Trophoblast cell (in vitro differentiated cells and primary cell): ENCODE data around the gene GARRE1.

ENCODE experiments used
- DNase-seq, 2 donors: peaks; one replicate each; pipeline ENCODE4 v3.0.0-alpha.2; 2016
- H2AFZ ChIP-seq: 2 replicates; pipeline ENCODE4 v1.6.1; 2013; ENCODE audit warnings: low read length, moderate library complexity, mild to moderate bottlenecking; ENCODE audit not compliant: insufficient read depth, poor library complexity
- H2AK5ac ChIP-seq: 2 replicates; pipeline ENCODE4 v1.6.1; 2013; ENCODE audit warnings: mild to moderate bottlenecking, low read length
- H2BK120ac ChIP-seq: 2 replicates; pipeline ENCODE4 v1.6.1; 2013; ENCODE audit warnings: low read length, mild to moderate bottlenecking, moderate library complexity; ENCODE audit not compliant: insufficient read depth, poor library complexity
- H2BK12ac ChIP-seq: 2 replicates; pipeline ENCODE4 v1.6.1; 2013; ENCODE audit warnings: mild to moderate bottlenecking, low read length, moderate library complexity
- H2BK5ac ChIP-seq: 2 replicates; pipeline ENCODE4 v1.6.1; 2013; ENCODE audit warnings: low read length, low read depth, moderate library complexity, mild to moderate bottlenecking; ENCODE audit not compliant: poor library complexity
- H3K14ac ChIP-seq: 2 replicates; pipeline ENCODE4 v1.6.1; 2013; ENCODE audit warnings: mild to moderate bottlenecking, low read length
- H3K18ac ChIP-seq: 2 replicates; pipeline ENCODE4 v1.6.1; 2013; ENCODE audit warnings: mild to moderate bottlenecking, low read length
- H3K23ac ChIP-seq: 2 replicates; pipeline ENCODE4 v1.6.1; 2013; ENCODE audit warnings: low read length
- H3K27ac ChIP-seq: 2 replicates; pipeline ENCODE4 v1.5.1; 2013; ENCODE audit warnings: low read depth, mild to moderate bottlenecking, inconsistent platforms, low read length, moderate library complexity
- H3K27me3 ChIP-seq: 2 replicates; pipeline ENCODE4 v1.6.1; 2013; ENCODE audit warnings: inconsistent platforms, mild to moderate bottlenecking, low read length, moderate library complexity; ENCODE audit not compliant: insufficient read depth
- H3K36me3 ChIP-seq, 2 experiments: 1 replicate in 1 of 2; 2 replicates in 1 of 2; pipeline ENCODE4 v1.6.1; 2013; ENCODE audit warnings: low read length in 2 of 2, mild to moderate bottlenecking in 2 of 2, moderate library complexity in 1 of 2; ENCODE audit not compliant: insufficient read depth in 2 of 2, control insufficient read depth in 1 of 2
- H3K4ac ChIP-seq: 2 replicates; pipeline ENCODE4 v1.6.1; 2013; ENCODE audit warnings: low read depth, mild to moderate bottlenecking, low read length, moderate library complexity
- H3K4me1 ChIP-seq, 2 experiments: 1 replicate in 1 of 2; 2 replicates in 1 of 2; pipeline ENCODE4 v1.6.1; 2013; ENCODE audit warnings: low read length in 2 of 2, mild to moderate bottlenecking in 2 of 2, moderate library complexity in 1 of 2; ENCODE audit not compliant: insufficient read depth in 2 of 2, control insufficient read depth in 1 of 2
- H3K4me2 ChIP-seq: 2 replicates; pipeline ENCODE4 v1.6.1; 2013; ENCODE audit warnings: inconsistent platforms, mild to moderate bottlenecking, low read length, moderate library complexity
- H3K4me3 ChIP-seq: 2 replicates; pipeline ENCODE4 v1.5.1; 2013; ENCODE audit warnings: mild to moderate bottlenecking, low read depth, low read length, inconsistent platforms
- H3K79me1 ChIP-seq: one replicate; pipeline ENCODE4 v1.6.1; 2013; ENCODE audit warnings: low read length
- H3K79me2 ChIP-seq: 2 replicates; pipeline ENCODE4 v1.6.1; 2013; ENCODE audit warnings: low read length, mild to moderate bottlenecking; ENCODE audit not compliant: control insufficient read depth, insufficient read depth, poor library complexity
- H3K9ac ChIP-seq: 2 replicates; pipeline ENCODE4 v1.6.1; 2013; ENCODE audit warnings: mild to moderate bottlenecking, low read length
- H3K9me3 ChIP-seq: 2 replicates; pipeline ENCODE4 v1.6.1; 2013; ENCODE audit warnings: low read depth, mild to moderate bottlenecking, control low read depth, inconsistent platforms, low read length; ENCODE audit not compliant: insufficient read depth
- H4K12ac ChIP-seq: 2 replicates; pipeline ENCODE4 v1.6.1; 2013; ENCODE audit warnings: low read depth, mild to moderate bottlenecking, low read length, moderate library complexity
- H4K8ac ChIP-seq: 2 replicates; pipeline ENCODE4 v1.6.1; 2013; ENCODE audit warnings: low read depth, mild to moderate bottlenecking, low read length, moderate library complexity
- H4K91ac ChIP-seq: one replicate; pipeline ENCODE4 v1.6.1; 2013; ENCODE audit warnings: low read depth, mild to moderate bottlenecking, low read length, moderate library complexity
- WGBS: extraction: QIAGEN DNeasy Blood & Tissue Kit; methylation state at CpG from one replicate; pipeline ENCODE4 v1.1.7; 2013; ENCODE audit warnings: missing lambda C conversion rate; ENCODE audit not compliant: insufficient read length, insufficient coverage; ENCODE audit errors: extremely low coverage; 5-methylcytosine and 5-hydroxymethylcytosine counted together

Gene GARRE1

DNA sequence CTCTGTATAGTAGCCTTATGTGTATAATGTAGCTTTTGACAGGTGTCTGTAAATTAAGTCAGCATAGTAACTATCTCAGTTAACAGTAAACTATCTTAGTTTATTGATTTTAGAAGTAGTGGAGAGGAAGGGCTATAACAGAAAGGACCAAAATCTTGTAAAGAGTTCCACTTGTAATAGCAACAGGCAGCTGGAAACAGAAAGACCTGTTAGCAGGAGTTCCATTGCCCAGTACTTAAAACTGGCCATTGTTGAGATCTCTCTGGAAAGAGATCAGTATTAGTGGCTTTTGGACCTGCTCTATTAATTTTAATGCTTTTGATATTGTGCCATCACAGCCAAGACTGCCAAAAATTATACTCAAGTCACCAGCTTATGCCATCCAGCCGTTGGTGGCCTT, 32.0 kb upstream of the GARRE1 start:
- H3K14ac ChIP-seq, result no peak overlapping the region
- H3K9me3 ChIP-seq, result no peaks in the 10 kb centered on the region
- H4K8ac ChIP-seq, result no peak overlapping the region
- no peak overlapping the region for H4K12ac ChIP-seq
- H3K4me3 ChIP-seq, result no peak overlapping the region
- no peak overlapping the region for H3K27ac ChIP-seq
- H3K9ac ChIP-seq, result no peak overlapping the region
- no peak overlapping the region for H2BK12ac ChIP-seq
- H3K18ac ChIP-seq, result no peak overlapping the region
- no peaks in the 10 kb centered on the region for H3K79me2 ChIP-seq
- no peak overlapping the region for H2BK5ac ChIP-seq
- no peak overlapping the region for H2AK5ac ChIP-seq
- H3K4ac ChIP-seq, result no peak overlapping the region
- H2AFZ ChIP-seq, result no peak overlapping the region
- H4K91ac ChIP-seq, result no peak overlapping the region
- peaks cover 26 to 48% of the 10 kb centered on the region in 2 experiments for H3K36me3 ChIP-seq
- H2BK120ac ChIP-seq, result no peak overlapping the region
- H3K4me2 ChIP-seq, result no peak overlapping the region
- DNase-seq, result no peak
- H3K27me3 ChIP-seq, result no peaks in the 10 kb centered on the region
- H3K23ac ChIP-seq, result no peak overlapping the region
- no CpG with 5 or more reads among the region's 1 CpG for WGBS
- no peaks in the 10 kb centered on the region for H3K4me1 ChIP-seq
- no peaks in the 10 kb centered on the region for H3K79me1 ChIP-seq

GRCh38 chr19:34224996-34225658, 29.2 kb upstream of the GARRE1 start:
- WGBS, result no CpG with 5 or more reads among the region's 2 CpGs
- Histone ChIP-seq H3K14ac (no peak overlapping the region), H3K4me1 (no peaks in the 10 kb centered on the region)

GRCh38 chr19:34225659-34226015, 28.7 kb upstream of the GARRE1 start:
- Histone ChIP-seq H3K27ac (no peak overlapping the region), H3K79me2 (no peaks in the 10 kb centered on the region), H4K91ac (no peak overlapping the region), H3K36me3 (peaks cover 23 to 51% of the 10 kb centered on the region in 2 experiments), H3K4ac (no peak overlapping the region), H2AFZ (no peak overlapping the region), H4K12ac (no peak overlapping the region), H3K4me2 (no peak overlapping the region), H3K9ac (no peak overlapping the region), H2BK120ac (no peak overlapping the region), H2BK5ac (no peak overlapping the region), H3K27me3 (no peaks in the 10 kb centered on the region), H2AK5ac (no peak overlapping the region), H4K8ac (no peak overlapping the region), H3K18ac (no peak overlapping the region), H3K9me3 (no peaks in the 10 kb centered on the region), H3K4me3 (no peak overlapping the region), H2BK12ac (no peak overlapping the region), H3K79me1 (no peaks in the 10 kb centered on the region), H3K4me1 (no peaks in the 10 kb centered on the region), H3K14ac (no peak overlapping the region), H3K23ac (no peak overlapping the region)
- DNase-seq, result peak; percentile 51 to 71

More at GRCh38 chr19:34224996-34225658, 29.2 kb upstream of the GARRE1 start:
- Histone ChIP-seq H4K12ac (no peak overlapping the region), H3K4me3 (no peak overlapping the region), H3K9me3 (no peaks in the 10 kb centered on the region), H3K4me2 (no peak overlapping the region), H3K9ac (no peak overlapping the region), H3K79me2 (no peaks in the 10 kb centered on the region), H3K27me3 (no peaks in the 10 kb centered on the region), H3K18ac (no peak overlapping the region), H2AK5ac (no peak overlapping the region), H3K4ac (no peak overlapping the region), H4K91ac (no peak overlapping the region), H2BK120ac (no peak overlapping the region), H4K8ac (no peak overlapping the region), H2BK5ac (no peak overlapping the region), H3K23ac (no peak overlapping the region), H2BK12ac (no peak overlapping the region), H3K27ac (no peak overlapping the region), H2AFZ (no peak overlapping the region), H3K36me3 (peaks cover 23 to 51% of the 10 kb centered on the region in 2 experiments), H3K79me1 (no peaks in the 10 kb centered on the region)
- no peak for DNase-seq

- Histone ChIP-seq H3K14ac (no peak overlapping the region), H2BK120ac (no peak overlapping the region), H2AFZ (no peak overlapping the region), H3K27ac (no peak overlapping the region), H3K36me3 (peaks cover 24 to 52% of the 10 kb centered on the region in 2 experiments), H3K4me1 (no peaks in the 10 kb centered on the region), H2BK5ac (no peak overlapping the region), H2AK5ac (no peak overlapping the region), H3K27me3 (no peaks in the 10 kb centered on the region), H3K23ac (no peak overlapping the region), H3K4me3 (no peak overlapping the region), H2BK12ac (no peak overlapping the region), H3K9ac (no peak overlapping the region), H3K79me1 (no peaks in the 10 kb centered on the region), H4K91ac (no peak overlapping the region), H4K8ac (no peak overlapping the region), H3K4me2 (no peak overlapping the region), H3K18ac (no peak overlapping the region), H3K4ac (no peak overlapping the region), H3K9me3 (no peaks in the 10 kb centered on the region), H3K79me2 (no peaks in the 10 kb centered on the region), H4K12ac (no peak overlapping the region)
- DNase-seq, result no peak
- WGBS, result no CpG with 5 or more reads among the region's 2 CpGs
Measured at GRCh38 chr19:34226036-34226435, 28.3 kb upstream of the GARRE1 start.
